ENCODE measurements around the gene NR2F6. TPM values are rescaled to one million over a fixed set of nuclear protein-coding genes. Genes with fewer than 3 reads are reported as not detected.

Gene NR2F6
- total RNA-seq, 1 experiment from 2014 or later: 134 TPM

DNA sequence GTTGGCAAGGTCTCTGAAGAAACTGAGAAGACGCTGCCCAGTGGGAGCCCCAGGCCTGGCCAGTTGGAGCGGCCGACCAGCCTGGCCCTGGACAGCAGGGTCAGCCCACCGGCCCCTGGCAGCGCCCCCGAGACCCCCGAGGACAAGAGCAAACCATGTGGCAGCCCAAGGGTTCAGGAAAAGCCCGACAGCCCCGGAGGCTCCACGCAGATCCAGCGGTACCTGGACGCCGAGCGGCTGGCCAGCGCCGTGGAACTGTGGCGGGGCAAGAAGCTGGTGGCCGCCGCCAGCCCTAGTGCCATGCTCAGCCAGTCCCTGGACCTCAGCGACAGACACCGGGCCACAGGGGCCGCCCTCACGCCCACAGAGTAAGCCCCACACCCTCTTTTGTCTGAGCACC, 50.6 kb downstream of the NR2F6 start:
- Histone ChIP-seq H2AFZ (ENCODE audit: low read length) (no peak overlapping the region), H3K79me1 (ENCODE audit: insufficient read depth, low read depth, low read length, poor library complexity, severe bottlenecking) (no peaks in the 10 kb centered on the region), H3K4ac (ENCODE audit: low read depth, low read length) (no peak overlapping the region), H3K27me3 (ENCODE audit: insufficient read depth, low read length) (no peaks in the 10 kb centered on the region), H3K4me2 (ENCODE audit: insufficient read depth, insufficient read length, low read length) (no peak overlapping the region), H3K4me1 (ENCODE audit: insufficient read depth, low read length) (no peaks in the 10 kb centered on the region), H3K23me2 (ENCODE audit: insufficient read length, low read depth, low read length, poor library complexity, severe bottlenecking) (no peaks in the 10 kb centered on the region), H4K20me1 (ENCODE audit: control insufficient read depth, insufficient read depth, insufficient read length) (peaks cover 4% of the 10 kb centered on the region), H3K23ac (ENCODE audit: insufficient read length, low read depth, low read length) (no peak overlapping the region), H2AK5ac (ENCODE audit: insufficient read length, low read length) (no peak overlapping the region), H2BK12ac (ENCODE audit: insufficient read length, low read depth, low read length) (no peak overlapping the region), H2BK15ac (ENCODE audit: low read depth, low read length) (no peak overlapping the region), H2BK120ac (ENCODE audit: low read depth, low read length, poor library complexity, severe bottlenecking) (no peak overlapping the region), H3K14ac (ENCODE audit: insufficient read depth, low read length) (no peak overlapping the region), H3K56ac (ENCODE audit: insufficient read length, low read depth, low read length) (no peak overlapping the region), H3K79me2 (ENCODE audit: insufficient read depth, low read length) (no peaks in the 10 kb centered on the region), H3K9me3 (ENCODE audit: control insufficient read depth, low read depth, low read length) (no peaks in the 10 kb centered on the region), H3K9ac (ENCODE audit: extremely low read depth, insufficient read length, low read length) (no peak overlapping the region), H4K8ac (replicated peaks; ENCODE audit: insufficient read length, low read depth, low read length) (no peak overlapping the region), H3T11ph (ENCODE audit: low read length) (no peak overlapping the region), H4K5ac (ENCODE audit: insufficient read length, low read depth, low read length) (no peak overlapping the region), H2BK5ac (ENCODE audit: insufficient read length, low read length) (no peak overlapping the region), H3K18ac (ENCODE audit: insufficient read length, low read depth, low read length) (no peak overlapping the region), H3K27ac (ENCODE audit: insufficient read length, low read depth, low read length) (no peak overlapping the region), H2BK20ac (ENCODE audit: low read depth, low read length, poor library complexity, severe bottlenecking) (no peak overlapping the region), H4K91ac (ENCODE audit: insufficient read length, low read depth, low read length) (no peak overlapping the region)
- Mint-ChIP-seq H3K27me3 (ENCODE audit: low read depth) (no peaks in the 10 kb centered on the region), H3K4me3 (no peak overlapping the region), H3K36me3 (ENCODE audit: insufficient read depth in 1 of 3, low read depth in 3 of 3) (peaks cover 46 to 50% (median 49%) of the 10 kb centered on the region in 3 experiments), H3K4me1 (no peaks in the 10 kb centered on the region), H3K27ac (no peak overlapping the region), H3K9me3 (no peaks in the 10 kb centered on the region)
- no peak for DNase-seq
- WGBS (ENCODE audit: extremely low coverage, insufficient read length, low lambda C conversion rate): no CpG with 5 or more reads among the region's 23 CpGs
- TF ChIP-seq, protein P1, sequence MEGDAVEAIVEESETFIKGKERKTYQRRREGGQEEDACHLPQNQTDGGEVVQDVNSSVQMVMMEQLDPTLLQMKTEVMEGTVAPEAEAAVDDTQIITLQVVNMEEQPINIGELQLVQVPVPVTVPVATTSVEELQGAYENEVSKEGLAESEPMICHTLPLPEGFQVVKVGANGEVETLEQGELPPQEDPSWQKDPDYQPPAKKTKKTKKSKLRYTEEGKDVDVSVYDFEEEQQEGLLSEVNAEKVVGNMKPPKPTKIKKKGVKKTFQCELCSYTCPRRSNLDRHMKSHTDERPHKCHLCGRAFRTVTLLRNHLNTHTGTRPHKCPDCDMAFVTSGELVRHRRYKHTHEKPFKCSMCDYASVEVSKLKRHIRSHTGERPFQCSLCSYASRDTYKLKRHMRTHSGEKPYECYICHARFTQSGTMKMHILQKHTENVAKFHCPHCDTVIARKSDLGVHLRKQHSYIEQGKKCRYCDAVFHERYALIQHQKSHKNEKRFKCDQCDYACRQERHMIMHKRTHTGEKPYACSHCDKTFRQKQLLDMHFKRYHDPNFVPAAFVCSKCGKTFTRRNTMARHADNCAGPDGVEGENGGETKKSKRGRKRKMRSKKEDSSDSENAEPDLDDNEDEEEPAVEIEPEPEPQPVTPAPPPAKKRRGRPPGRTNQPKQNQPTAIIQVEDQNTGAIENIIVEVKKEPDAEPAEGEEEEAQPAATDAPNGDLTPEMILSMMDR (conservative IDR thresholded peaks at IDR 0.05): no peak

All from H9 (cell line).